ENCODE results near the gene LY9.

The LY9 gene

GRCh38 chr1:160814856-160815255, 18.9 kb downstream of the LY9 start:
- DNase-seq (ENCODE audit: low spot score), result no peak
- TF ChIP-seq CTCF (IDR thresholded peaks at IDR 0.05; ENCODE audit: borderline replicate concordance, control extremely low read depth, extremely low read depth, insufficient read depth, missing control alignments), result no peak
- in situ Hi-C loops (cut with MboI; ENCODE audit: low sequenced_read_pairs, unreplicated experiment), result no loop called here

DNA sequence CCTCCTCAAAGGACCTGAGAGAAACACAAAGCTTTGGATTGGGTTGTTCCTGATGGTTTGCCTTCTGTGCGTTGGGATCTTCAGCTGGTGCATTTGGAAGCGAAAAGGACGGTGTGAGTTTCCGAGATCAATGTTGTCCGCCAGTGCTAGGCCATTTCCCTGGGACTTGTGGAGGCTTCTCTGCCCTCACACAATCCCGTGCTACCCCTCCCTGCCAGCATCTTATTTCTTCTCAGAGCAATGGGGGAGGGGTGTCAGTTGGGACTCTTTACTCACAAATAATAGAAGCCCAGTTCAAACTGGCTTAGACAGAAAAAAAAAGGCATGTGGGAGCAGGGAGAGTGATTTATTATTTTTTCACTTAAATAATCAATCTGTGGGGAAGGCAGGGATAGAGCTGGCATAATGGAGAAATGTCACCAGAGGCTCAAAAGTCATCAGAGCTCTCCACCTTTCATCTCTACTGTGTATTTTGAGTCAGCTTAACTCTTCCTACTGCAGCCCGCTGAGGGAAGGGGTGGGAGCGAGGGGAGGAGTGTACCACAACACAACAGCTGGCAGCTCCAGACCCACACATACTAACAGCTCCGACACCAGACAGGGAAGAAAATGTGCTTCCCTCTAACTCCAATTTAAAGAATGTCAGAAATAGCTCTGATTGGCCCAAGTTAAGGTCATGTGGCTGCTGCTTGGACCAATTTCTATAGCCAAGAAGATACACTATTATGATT, 22.4 kb downstream of the LY9 start:
- TF ChIP-seq CTCF (IDR thresholded peaks at IDR 0.05; ENCODE audit: borderline replicate concordance, control extremely low read depth, extremely low read depth, insufficient read depth, missing control alignments), result no peak
- DNase-seq (ENCODE audit: low spot score), result no peak
- in situ Hi-C loops (cut with MboI; ENCODE audit: low sequenced_read_pairs, unreplicated experiment), result no loop called here

DNA sequence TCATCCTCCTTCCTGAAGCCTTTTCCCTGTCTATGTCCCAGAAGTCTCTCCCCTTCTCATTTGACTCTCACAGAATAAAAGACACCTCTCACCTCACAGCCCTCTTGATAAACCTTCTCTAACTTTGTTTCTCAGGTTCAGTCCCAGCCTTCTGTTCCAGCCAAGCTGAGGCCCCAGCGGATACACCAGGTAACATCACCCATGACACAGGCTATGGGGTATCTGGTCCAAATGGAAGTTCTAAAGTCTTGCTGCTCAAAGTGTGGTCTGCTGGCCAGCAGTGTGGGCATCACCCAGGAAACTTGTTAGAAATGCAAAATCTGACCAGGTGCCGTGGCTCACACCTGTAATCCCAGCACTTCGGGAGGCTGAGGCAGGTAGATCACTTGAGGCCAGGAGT, 23.2 kb downstream of the LY9 start:
- in situ Hi-C loops (cut with MboI; ENCODE audit: low sequenced_read_pairs, unreplicated experiment), result no loop called here

DNA sequence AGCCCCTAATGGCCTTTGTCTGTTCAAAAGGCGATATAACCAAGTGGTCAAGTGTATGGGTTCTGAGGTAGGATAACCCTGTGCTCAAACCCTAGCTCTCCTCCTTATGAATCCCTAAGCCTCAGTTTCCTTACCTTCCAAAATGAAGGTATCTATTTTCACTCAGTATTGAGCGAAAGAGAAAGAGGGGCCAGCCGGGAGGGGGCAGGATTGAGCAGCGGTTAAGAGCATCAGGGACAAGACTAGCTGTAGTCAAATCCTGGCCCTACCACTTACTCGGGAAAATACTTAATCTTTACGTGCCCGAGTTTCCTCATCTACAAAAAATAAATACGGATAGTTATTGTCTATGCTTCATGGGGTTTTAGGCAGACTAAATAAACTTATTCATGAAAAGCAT, 25.7 kb downstream of the LY9 start:
- DNase-seq (ENCODE audit: low spot score), result no peak
- TF ChIP-seq CTCF (IDR thresholded peaks at IDR 0.05; ENCODE audit: borderline replicate concordance, control extremely low read depth, extremely low read depth, insufficient read depth, missing control alignments), result no peak
- in situ Hi-C loops (cut with MboI; ENCODE audit: low sequenced_read_pairs, unreplicated experiment), result no loop called here

More for the DNA sequence above, 23.2 kb downstream of the LY9 start:
- no peak for DNase-seq (ENCODE audit: low spot score)
- TF ChIP-seq CTCF (IDR thresholded peaks at IDR 0.05; ENCODE audit: borderline replicate concordance, control extremely low read depth, extremely low read depth, insufficient read depth, missing control alignments), result no peak

DNA sequence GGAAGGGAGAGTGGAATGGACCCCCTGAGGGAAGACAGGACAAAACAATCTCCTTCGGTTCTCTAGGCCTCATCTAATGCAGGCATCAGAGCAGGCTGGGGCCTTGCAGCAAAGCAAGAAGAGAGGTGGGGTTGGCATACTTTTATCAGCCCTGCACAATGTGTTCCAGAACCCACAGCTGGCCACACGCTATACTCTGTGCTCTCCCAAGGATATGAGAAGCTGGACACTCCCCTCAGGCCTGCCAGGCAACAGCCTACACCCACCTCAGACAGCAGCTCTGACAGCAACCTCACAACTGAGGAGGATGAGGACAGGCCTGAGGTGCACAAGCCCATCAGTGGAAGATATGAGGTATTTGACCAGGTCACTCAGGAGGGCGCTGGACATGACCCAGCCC, 27.3 kb downstream of the LY9 start:
- in situ Hi-C loops (cut with MboI; ENCODE audit: low sequenced_read_pairs, unreplicated experiment), result no loop called here
- no peak for TF ChIP-seq CTCF (IDR thresholded peaks at IDR 0.05; ENCODE audit: borderline replicate concordance, control extremely low read depth, extremely low read depth, insufficient read depth, missing control alignments)
- no peak for DNase-seq (ENCODE audit: low spot score)

DNA sequence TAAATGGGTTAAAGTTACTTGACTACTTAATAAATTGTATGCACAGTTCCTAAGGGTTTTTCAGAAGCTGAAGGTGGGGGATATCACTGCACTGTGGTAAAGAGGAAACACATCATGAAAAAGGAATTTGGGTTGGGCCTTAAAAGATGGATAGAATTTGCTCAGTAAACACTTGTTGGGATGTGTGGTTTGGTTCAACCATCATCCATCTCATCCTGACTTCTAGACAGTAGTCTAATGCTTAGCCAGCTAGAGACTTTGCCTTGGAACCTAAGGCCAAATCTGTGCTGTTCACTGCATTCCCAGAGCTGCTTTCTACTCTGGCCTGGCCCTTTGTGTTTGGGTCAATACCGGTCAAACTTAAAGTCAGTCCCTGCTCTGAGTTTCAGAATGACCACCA, 30.6 kb downstream of the LY9 start:
- in situ Hi-C loops (cut with MboI; ENCODE audit: low sequenced_read_pairs, unreplicated experiment), result no loop called here
- no peak for DNase-seq (ENCODE audit: low spot score)
- TF ChIP-seq CTCF (IDR thresholded peaks at IDR 0.05; ENCODE audit: borderline replicate concordance, control extremely low read depth, extremely low read depth, insufficient read depth, missing control alignments), result no peak
